Retina (tissue), 1 donor: Measurements from ENCODE around the gene STX16.

ENCODE experiments used
- DNase-seq: peaks from one replicate; pipeline ENCODE4 v3.0.0-alpha.2; 2016

Gene STX16

GRCh38 chr20:58700121-58700821 lies 49.2 kb downstream of the STX16 start:
- DNase-seq, result no peak

DNA sequence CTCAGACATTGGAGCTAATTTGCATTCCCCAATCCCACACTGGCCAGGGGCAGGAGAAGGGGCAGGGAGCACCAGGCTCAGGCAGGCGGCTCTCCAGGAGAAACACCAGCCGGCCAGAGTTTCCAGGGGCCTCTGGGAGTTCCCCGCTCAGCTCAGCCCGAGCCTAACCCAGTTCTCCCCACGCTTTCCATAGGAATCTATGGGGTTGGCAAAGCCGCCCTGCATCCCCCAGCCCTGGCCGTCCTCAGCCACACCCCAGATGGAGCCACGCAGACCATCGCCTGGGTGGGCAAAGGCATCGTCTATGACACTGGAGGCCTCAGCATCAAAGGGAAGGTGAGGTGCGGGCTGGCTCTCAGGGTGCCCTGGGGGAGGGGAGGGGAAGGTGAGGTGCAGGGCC lies 49.7 kb downstream of the STX16 start:
- no peak for DNase-seq

- DNase-seq, result no peak
These were observed 50.5 kb downstream of the STX16 start for GRCh38 chr20:58701431-58702160.

GRCh38 chr20:58702161-58702510 lies 51.1 kb downstream of the STX16 start:
- no peak for DNase-seq

DNA sequence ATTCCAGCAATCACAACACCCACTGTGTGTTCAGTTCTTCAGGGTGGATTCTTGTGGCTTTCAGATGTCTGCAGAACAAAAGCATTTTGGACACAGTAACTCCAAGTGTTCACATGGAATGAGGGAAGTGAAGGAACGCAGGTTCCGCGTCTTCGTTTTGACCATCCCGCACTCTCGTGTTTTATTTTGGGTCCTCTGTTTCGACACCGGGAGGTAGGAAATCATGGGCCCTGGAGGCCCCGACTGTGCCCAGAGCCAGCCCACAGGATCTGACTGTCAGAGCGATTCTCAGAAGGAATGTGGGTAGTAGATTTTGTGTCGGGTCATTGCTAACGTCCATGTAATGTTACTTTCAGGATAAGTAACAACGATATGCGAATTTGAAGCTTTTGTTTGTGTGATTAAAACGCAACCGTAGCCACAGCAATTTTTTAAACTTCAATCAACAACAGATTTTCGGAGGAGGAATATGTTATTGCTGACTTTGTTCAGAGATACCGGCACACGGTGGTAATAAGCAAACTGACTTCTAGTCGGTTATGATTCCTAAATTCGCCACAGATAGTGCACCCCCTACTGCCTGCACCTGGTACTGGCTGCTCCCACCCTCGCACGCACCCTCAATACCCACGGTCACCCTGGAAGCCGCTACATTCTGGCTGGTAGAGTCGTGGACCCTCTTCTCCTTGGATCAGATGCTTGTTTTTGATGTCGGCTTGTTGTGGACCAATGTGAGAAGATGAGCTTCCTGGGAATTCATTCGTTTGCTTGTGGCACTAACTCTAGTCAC lies 52.0 kb downstream of the STX16 start:
- no peak for DNase-seq

DNA sequence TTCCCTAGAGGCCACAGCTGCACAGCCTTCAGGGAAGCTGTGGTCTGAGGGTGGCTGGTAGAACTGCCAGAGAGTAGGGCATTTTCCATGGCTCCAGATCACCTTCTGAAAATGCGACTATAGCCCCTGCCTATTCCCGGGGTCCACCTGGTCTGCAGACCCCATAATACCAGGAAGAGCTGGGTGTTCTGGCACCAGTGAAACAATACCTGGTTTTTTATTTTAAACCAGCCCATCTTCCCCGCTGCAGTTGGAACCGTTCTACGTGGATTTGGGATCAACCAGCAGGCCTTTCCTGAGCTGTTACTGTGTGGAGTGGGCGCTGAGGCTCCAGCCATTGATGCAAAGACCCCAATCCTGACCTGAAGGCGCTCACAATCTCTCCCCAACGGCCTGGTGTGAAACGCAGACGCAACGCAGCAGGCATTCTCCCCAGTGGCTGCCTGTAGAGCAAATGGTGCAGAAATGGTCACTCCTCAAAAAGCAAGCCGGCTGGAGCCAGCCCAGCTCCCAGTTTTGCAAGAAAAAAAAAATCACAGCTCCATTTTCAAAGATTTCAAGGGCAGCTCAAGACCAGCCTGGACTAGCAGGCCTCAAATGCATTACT lies 52.8 kb downstream of the STX16 start:
- DNase-seq, result no peak

DNA sequence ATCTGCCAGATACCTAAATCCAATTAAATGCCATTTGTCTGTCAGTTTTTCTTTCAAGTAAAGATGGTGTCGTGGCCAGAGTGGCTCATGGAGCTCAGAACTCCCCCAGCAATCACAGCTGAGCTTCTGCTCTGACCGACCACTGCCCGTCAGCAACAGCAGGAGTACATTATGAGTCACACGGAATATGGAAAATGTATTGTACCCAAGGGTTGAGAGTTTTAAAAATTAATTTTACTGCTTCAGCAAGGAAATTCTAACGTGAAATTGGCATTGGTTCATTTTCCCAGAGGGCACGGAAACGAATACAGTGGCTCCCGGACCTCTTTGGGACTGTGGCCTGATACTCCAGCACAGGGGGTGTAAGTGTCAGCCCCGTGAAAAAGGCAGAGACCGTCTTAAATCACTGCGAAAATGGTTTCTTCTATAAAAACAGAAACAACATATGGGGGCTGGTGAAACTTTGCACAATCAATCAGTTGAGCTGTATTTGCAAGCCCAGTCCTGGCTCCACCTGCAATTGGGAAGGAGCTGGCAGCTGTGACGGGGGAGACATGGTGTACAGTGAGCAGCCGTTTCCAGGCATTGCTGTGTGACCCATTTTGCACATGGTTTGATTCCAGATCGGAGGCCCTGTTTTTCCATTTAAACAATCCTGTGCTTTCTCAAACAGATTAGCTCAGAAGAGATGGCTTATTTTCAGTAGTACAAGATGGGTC lies 54.3 kb downstream of the STX16 start:
- DNase-seq, result no peak

GRCh38 chr20:58706150-58706892 lies 55.2 kb downstream of the STX16 start:
- DNase-seq, result no peak

- no peak for DNase-seq
These were observed 56.0 kb downstream of the STX16 start for GRCh38 chr20:58706975-58707681.

DNA sequence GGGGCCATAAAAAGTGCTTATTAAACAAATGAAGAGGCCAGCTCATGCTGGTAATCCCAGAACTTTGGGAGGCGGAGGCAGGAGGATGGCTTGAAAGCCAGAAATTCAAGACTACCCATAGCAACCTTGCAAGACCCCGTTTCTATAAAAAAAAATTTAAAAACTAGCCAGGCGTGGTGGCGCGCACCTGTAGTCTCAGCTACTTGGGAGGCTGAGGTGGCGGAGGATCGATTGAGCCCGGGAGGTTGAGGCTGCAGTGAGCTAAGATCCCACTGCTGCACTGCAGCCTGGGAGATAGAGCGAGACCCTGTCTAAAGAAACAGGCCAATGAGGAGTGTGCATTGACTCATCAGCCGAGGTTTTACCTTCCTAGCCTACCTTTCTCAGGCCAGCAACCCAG lies 56.7 kb downstream of the STX16 start:
- no peak for DNase-seq

DNA sequence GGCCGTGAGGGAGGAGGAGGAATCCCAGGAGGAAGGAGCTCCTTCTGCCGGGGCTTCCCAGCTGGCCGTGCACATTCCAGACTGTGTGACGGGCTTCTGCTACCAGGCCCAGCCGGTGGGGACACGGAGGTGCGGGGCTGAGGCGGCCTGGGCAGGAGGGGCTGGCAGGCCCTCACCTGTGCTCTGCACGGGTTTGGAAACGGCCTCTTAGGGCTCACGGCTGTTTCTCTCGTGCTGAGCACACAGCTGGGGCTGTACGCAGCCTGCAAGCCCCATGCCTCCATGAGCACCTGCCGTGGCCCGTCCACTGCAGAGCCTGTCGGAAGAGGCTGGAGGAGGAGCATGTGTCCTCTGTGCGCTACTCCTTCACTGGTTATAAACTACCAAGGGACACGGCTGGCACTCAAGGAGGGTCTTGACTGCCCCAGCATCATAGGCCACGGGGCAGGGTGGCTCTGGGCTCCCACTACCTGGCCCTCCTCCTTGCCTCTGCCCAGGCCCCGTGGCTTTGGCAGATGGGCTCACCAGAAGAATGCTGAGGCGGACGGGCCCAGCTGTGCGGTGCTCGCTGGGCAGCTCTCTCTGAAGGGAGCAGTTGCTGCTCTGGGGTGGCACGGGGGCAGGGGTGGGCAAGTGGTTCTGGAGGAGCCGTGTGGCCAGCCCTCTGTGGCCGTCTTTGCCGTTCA lies 57.3 kb downstream of the STX16 start:
- DNase-seq, result no peak

DNA sequence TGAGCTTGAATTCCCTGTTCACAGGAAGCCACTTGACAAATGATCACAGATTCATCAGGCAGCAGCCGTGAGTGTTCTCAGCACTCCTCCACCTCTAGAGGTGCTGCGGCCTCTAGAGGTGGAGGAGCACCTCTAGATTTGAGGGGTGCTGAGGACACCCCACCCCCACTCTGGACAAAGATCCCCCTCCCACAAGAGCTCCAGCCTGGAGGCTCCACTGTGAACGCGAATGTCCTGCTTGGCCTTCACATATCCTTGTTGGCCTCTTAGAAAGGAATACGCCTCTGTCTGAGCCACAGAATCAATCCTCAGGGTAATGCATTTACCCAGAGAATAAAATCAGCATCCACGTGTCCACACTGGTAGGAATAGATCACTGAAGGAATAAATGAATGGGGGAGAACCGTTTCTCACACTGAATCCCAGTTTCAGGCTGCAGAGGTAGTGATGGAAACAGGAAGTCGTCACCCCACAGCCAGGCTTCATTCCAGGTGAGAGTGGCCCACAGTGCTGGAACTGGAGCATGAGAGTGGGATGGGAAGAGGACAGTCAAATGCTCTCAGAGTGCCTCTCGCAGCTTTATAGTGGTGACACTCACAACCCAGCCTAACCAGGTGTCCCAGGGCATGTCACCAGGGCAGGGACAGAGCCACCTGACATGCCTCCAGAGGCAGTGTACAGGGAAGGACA lies 58.1 kb downstream of the STX16 start:
- DNase-seq, result no peak

GRCh38 chr20:58709703-58710039 lies 58.6 kb downstream of the STX16 start:
- no peak for DNase-seq

DNA sequence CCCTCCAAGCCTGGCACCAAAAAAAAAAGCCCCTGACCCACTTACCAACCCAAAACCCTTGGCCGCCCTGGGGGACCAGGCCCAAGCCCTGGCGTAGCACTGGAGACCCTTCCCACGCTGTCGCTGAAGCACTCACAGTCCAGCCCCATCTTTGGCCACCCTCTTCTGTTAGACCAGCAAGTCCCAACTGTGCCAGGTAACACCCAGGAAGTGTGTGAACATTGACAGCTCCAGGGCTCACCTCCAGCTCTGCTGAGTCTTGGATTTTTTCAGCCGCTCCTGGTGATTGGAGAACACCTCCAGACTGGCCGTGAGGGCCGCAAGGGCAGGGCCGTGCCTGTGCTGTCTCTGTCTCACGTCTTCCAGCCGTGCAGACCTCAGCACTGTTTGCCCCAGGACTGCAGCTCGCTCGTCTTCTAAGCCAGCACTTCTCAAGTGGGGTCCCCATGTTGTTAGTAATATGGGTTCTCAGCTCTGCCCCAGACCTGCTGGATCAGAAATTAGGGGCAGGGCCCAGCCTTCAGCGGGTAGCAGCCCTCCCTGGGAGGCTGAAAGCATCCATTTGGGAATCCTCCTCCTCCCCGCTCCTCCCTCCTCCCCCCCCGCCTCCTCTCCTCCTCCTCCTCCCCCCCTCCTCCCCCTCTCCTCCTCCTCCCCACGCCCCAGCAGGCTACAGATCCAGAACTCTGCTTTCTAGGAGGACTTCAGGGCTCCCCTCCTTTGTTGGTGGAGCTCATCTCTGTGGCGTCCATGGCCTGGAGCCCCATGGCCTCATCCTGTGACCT lies 59.6 kb downstream of the STX16 start:
- peak; percentile 1 for DNase-seq

- DNase-seq, result peak; percentile 3
These were observed 60.4 kb downstream of the STX16 start for GRCh38 chr20:58711266-58712051.

DNA sequence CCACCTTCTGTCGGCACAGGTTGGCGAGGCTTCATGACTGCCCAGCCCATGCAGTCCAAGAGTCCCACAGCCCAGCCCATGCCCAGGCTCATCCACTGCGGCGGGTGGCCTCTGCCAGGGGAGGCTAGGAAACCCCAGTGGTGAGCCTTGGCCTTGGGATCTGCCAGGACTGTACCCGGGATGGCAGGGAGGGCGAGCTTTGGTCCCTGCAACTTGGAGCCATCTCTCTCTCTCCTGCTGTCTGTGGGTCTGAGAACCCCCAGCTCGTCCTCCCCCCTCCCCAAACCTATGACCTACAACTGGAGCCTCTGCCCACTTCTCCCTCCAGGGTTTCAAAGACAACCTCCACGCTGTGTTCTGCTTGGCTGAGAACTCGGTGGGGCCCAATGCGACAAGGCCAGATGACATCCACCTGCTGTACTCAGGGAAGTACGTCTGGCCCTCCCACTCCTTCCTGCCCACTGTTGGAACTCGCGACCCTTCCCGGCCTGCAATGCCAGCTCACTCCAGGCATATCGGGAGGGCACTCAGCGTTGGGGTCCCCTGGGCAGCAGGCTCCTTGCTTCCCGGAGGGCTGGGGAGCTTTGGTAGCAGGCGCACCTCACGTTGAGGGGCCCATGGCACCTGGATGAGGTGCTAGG lies 61.2 kb downstream of the STX16 start:
- DNase-seq, result peak; percentile 1

GRCh38 chr20:58712806-58713731 lies 62.0 kb downstream of the STX16 start:
- DNase-seq, result peak; percentile 2
